CD4-positive, alpha-beta T cell (primary cell): ENCODE results near the gene CHST15. TPM values are rescaled to one million over a fixed set of nuclear protein-coding genes. Genes with fewer than 3 reads are reported as not detected.

Source experiments
- ATAC-seq: fragments of 200-7000 bp; cut with Tn5 transposase; one replicate; pipeline ENCODE4 v1.10.0; 2022; ENCODE audit warnings: mild to moderate bottlenecking; ENCODE audit not compliant: poor library complexity
- CTCF ChIA-PET: fragments of 350-600 bp; sonication (Branson Sonifier 250); formaldehyde crosslinking; loops from one replicate; lab custom pipeline; 2021; ENCODE audit warnings: antibody characterized with exemption, inconsistent platforms; lab: Charles Lee
- POLR2A ChIA-PET: fragments of 350-600 bp; sonication (Branson Sonifier 250); formaldehyde crosslinking; loops from one replicate; lab custom pipeline; 2021; ENCODE audit warnings: antibody characterized with exemption, inconsistent platforms; lab: Charles Lee
- DNase-seq, 14 experiments: peaks; one replicate each; pipeline ENCODE4 v3.0.0-alpha.2; 2013 to 2020; ENCODE audit warnings: mixed read lengths in 2 of 14
- H3K27ac ChIP-seq, 2 donors: one replicate each; pipeline versions ENCODE4 v1.5.1 to v1.7.0; 2013; ENCODE audit warnings: low read length in 2 of 2, low read depth in 1 of 2, mild to moderate bottlenecking in 1 of 2
- H3K27me3 ChIP-seq, 2 experiments: 1 replicate in 1 of 2; 2 replicates in 1 of 2; pipeline versions ENCODE4 v1.6.1 to v1.7.0; 2013; ENCODE audit warnings: low read length in 2 of 2, control low read depth in 1 of 2, mild to moderate bottlenecking in 1 of 2, moderate library complexity in 1 of 2; ENCODE audit not compliant: insufficient read depth in 2 of 2, control insufficient read depth in 1 of 2
- H3K36me3 ChIP-seq: one replicate; pipeline ENCODE4 v1.6.1; 2013; ENCODE audit warnings: low read length, control low read depth; ENCODE audit not compliant: insufficient read depth
- H3K4me1 ChIP-seq: one replicate; pipeline ENCODE4 v1.6.1; 2013; ENCODE audit warnings: low read length, control low read depth; ENCODE audit not compliant: insufficient read depth
- H3K4me3 ChIP-seq: one replicate; pipeline ENCODE4 v1.5.1; 2013; ENCODE audit warnings: mild to moderate bottlenecking, low read length, moderate library complexity
- H3K9me3 ChIP-seq, 2 experiments: 1 replicate in 1 of 2; 2 replicates in 1 of 2; pipeline versions ENCODE4 v1.6.1 to v1.7.0; 2013; ENCODE audit warnings: low read length in 2 of 2, mild to moderate bottlenecking in 2 of 2, control low read depth in 1 of 2, moderate library complexity in 1 of 2; ENCODE audit not compliant: control insufficient read depth in 1 of 2, insufficient read depth in 1 of 2
- H3K27ac Mint-ChIP-seq: one replicate; pipeline ENCODE4 v1.8.0; 2020; ENCODE audit warnings: mixed read lengths
- H3K27me3 Mint-ChIP-seq: one replicate; pipeline ENCODE4 v1.8.0; 2021; ENCODE audit warnings: mixed read lengths
- H3K36me3 Mint-ChIP-seq: one replicate; pipeline ENCODE4 v1.8.0; 2021; ENCODE audit warnings: low read depth, mixed read lengths
- H3K4me1 Mint-ChIP-seq: one replicate; pipeline ENCODE4 v1.8.0; 2021; ENCODE audit warnings: low read depth, mixed read lengths
- H3K4me3 Mint-ChIP-seq: one replicate; pipeline ENCODE4 v1.8.0; 2020; ENCODE audit warnings: mild to moderate bottlenecking, mixed read lengths
- H3K9me3 Mint-ChIP-seq: one replicate; pipeline ENCODE4 v1.8.0; 2020; ENCODE audit warnings: mixed read lengths
- CTCF ChIP-seq: fragments of 200-600 bp; IDR thresholded peaks from one replicate; pipeline ENCODE4 v1.8.0; 2022; ENCODE audit warnings: antibody characterized with exemption, mild to moderate bottlenecking
- intact Hi-C, 2 experiments: fragments of 100-400 bp; cut with DNase I in 1 of 2; cut with micrococcal nuclease in 1 of 2; formaldehyde crosslinking; loops; one replicate each; pipeline versions ENCODE4 v1.15.1 to v1.9.0; 2023 to 2025; cut with DNase I, micrococcal nuclease
- total RNA-seq, 174 experiments: library from RNA in 2 of 174; stranded (reverse) in 2 of 174; gene quantifications; one replicate each; pipeline ENCODE4 v1.2.3 and lab custom pipeline; 2021 to 2026

CHST15 gene
- total RNA-seq, 2 experiments from 2014 or later: 0.42 to 0.52 TPM

GRCh38 chr10:123986736-123987135 lies 106.7 kb downstream of the CHST15 start:
- Mint-ChIP-seq H3K4me3 (no peak overlapping the region), H3K27me3 (peaks cover 75% of the 10 kb centered on the region), H3K9me3 (no peaks in the 10 kb centered on the region), H3K36me3 (no peaks in the 10 kb centered on the region), H3K4me1 (no peaks in the 10 kb centered on the region), H3K27ac (no peak overlapping the region)
- H3K36me3 ChIP-seq: no peaks in the 10 kb centered on the region
- ChIA-PET POLR2A (no interaction called here), CTCF (no interaction called here)
- no peaks in the 10 kb centered on the region for H3K9me3 ChIP-seq
- no peaks in the 10 kb centered on the region for H3K4me1 ChIP-seq
- DNase-seq: no peak
- TF ChIP-seq CTCF: no peak
- H3K27ac ChIP-seq: no peak overlapping the region
- intact Hi-C loops: no loop called here
- no peak for ATAC-seq
- H3K4me3 ChIP-seq: no peak overlapping the region
- H3K27me3 ChIP-seq: peaks cover 6 to 25% of the 10 kb centered on the region in 2 experiments

GRCh38 chr10:123974406-123974805 lies 119.0 kb downstream of the CHST15 start:
- Mint-ChIP-seq H3K4me3 (no peak overlapping the region), H3K9me3 (no peaks in the 10 kb centered on the region), H3K4me1 (no peaks in the 10 kb centered on the region), H3K36me3 (no peaks in the 10 kb centered on the region), H3K27ac (no peak overlapping the region), H3K27me3 (peaks cover 83% of the 10 kb centered on the region)
- H3K36me3 ChIP-seq: no peaks in the 10 kb centered on the region
- DNase-seq (no peak), ATAC-seq (no peak)
- ChIA-PET CTCF (no interaction called here), POLR2A (no interaction called here)
- H3K27me3 ChIP-seq: peaks cover 50 to 62% of the 10 kb centered on the region in 2 experiments
- intact Hi-C loops: no loop called here
- no peak overlapping the region for H3K4me3 ChIP-seq
- H3K9me3 ChIP-seq: peaks cover 0 to 5% of the 10 kb centered on the region in 2 experiments
- peaks cover 2% of the 10 kb centered on the region for H3K4me1 ChIP-seq
- TF ChIP-seq CTCF: no peak
- no peak overlapping the region for H3K27ac ChIP-seq

GRCh38 chr10:123972481-123973401 lies 120.7 kb downstream of the CHST15 start:
- H3K4me3 Mint-ChIP-seq: no peak overlapping the region
- DNase-seq (no peak), ATAC-seq (no peak)
- H3K4me1 ChIP-seq: peaks cover 2% of the 10 kb centered on the region
- H3K36me3 ChIP-seq: no peaks in the 10 kb centered on the region
- H3K9me3 Mint-ChIP-seq: no peaks in the 10 kb centered on the region
- no peak for TF ChIP-seq CTCF
- no peak overlapping the region for H3K4me3 ChIP-seq
- peaks cover 53 to 73% of the 10 kb centered on the region in 2 experiments for H3K27me3 ChIP-seq
- H3K27ac Mint-ChIP-seq: no peak overlapping the region
- ChIA-PET POLR2A (no interaction called here), CTCF (no interaction called here)
- peaks cover 0 to 5% of the 10 kb centered on the region in 2 experiments for H3K9me3 ChIP-seq
- peaks cover 88% of the 10 kb centered on the region for H3K27me3 Mint-ChIP-seq
- H3K36me3 Mint-ChIP-seq: no peaks in the 10 kb centered on the region
- no peak overlapping the region for H3K27ac ChIP-seq
- no peaks in the 10 kb centered on the region for H3K4me1 Mint-ChIP-seq
- intact Hi-C loops: no loop called here
